Endothelial cell of umbilical vein (primary cell): ENCODE data around the gene STOML1. TPM values are rescaled to one million over a fixed set of nuclear protein-coding genes. Genes with fewer than 3 reads are reported as not detected.
A peak's percentile ranks its signal among the peaks of the same experiment; 100 is the strongest.

ENCODE experiments used
- BruUV-seq: library from RNA; stranded (reverse); fragments of 400-500 nt; replicated peaks from 2 replicates; lab custom pipeline; 2021; lab: Mats Ljungman, UMichigan
- CTCF ChIA-PET: fragments of 300-600, 350-600 bp; sonication (Branson Sonifier 250); formaldehyde crosslinking; loops from one replicate; lab custom pipeline; 2021; ENCODE audit warnings: antibody characterized with exemption, inconsistent platforms; lab: Charles Lee
- POLR2A ChIA-PET: fragments of 300-600, 350-600 bp; sonication (Branson Sonifier 250); formaldehyde crosslinking; loops from one replicate; lab custom pipeline; 2021; ENCODE audit warnings: antibody characterized with exemption, inconsistent platforms; lab: Charles Lee
- DNase-seq: peaks from one replicate; pipeline ENCODE4 v3.0.0-alpha.2; 2011; ENCODE audit warnings: low read depth, low spot score
- FAIRE-seq: peaks from 2 replicates; lab custom pipeline; 2011; peaks lifted over from hg19 to GRCh38; lab: Jason Lieb, UNC
- H2AFZ ChIP-seq: 2 replicates; pipeline ENCODE4 v1.6.0; 2012; ENCODE audit warnings: low read depth, low read length, control low read depth, inconsistent platforms
- H3K27ac ChIP-seq: 2 replicates; pipeline ENCODE4 v1.5.1; 2011; ENCODE audit warnings: low read depth, mild to moderate bottlenecking, control low read depth, low read length, moderate library complexity; ENCODE audit not compliant: insufficient read depth
- H3K27me3 ChIP-seq, 2 experiments: 2 replicates each; pipeline versions ENCODE4 v1.6.0 to v1.6.1; 2011; ENCODE audit warnings: low read length in 2 of 2, mixed read lengths in 1 of 2; ENCODE audit not compliant: control insufficient read depth in 2 of 2, insufficient read depth in 2 of 2
- H3K36me3 ChIP-seq, 2 experiments: 2 replicates in 1 of 2; 3 replicates in 1 of 2; pipeline ENCODE4 v1.5.1; 2011; ENCODE audit warnings: low read length in 2 of 2, mild to moderate bottlenecking in 1 of 2, moderate library complexity in 1 of 2; ENCODE audit not compliant: control insufficient read depth in 2 of 2, insufficient read depth in 2 of 2; ENCODE audit errors: extremely low read depth in 1 of 2
- H3K4me1 ChIP-seq: 3 replicates; pipeline ENCODE4 v1.5.1; 2011; ENCODE audit warnings: mild to moderate bottlenecking, low read length; ENCODE audit not compliant: control insufficient read depth, insufficient read depth; ENCODE audit errors: extremely low read depth
- H3K4me2 ChIP-seq: 2 replicates; pipeline ENCODE4 v1.6.1; 2011; ENCODE audit warnings: low read length, control low read depth, mixed read lengths; ENCODE audit not compliant: insufficient read depth
- H3K4me3 ChIP-seq, 3 experiments: fragments of 200-600 bp in 1 of 3; sonication (generic), shearing (Covaris generic) in 1 of 3; replicated peaks in 1 of 3; 2 replicates each; pipeline ENCODE4 v1.5.1; 2011 to 2016; ENCODE audit warnings: control low read depth in 3 of 3, low read length in 3 of 3, mild to moderate bottlenecking in 2 of 3, inconsistent platforms in 1 of 3, low read depth in 1 of 3, moderate library complexity in 1 of 3; ENCODE audit not compliant: insufficient read depth in 1 of 3
- H3K79me2 ChIP-seq: 2 replicates; pipeline ENCODE4 v1.6.0; 2012; ENCODE audit warnings: low read length, inconsistent platforms; ENCODE audit not compliant: control insufficient read depth, insufficient read depth
- H3K9ac ChIP-seq: replicated peaks from 2 replicates; pipeline ENCODE3; 2011; ENCODE audit warnings: low read length, control low read depth; ENCODE audit not compliant: insufficient read depth; ENCODE audit errors: extremely low read depth
- H3K9me1 ChIP-seq: replicated peaks from 3 replicates; pipeline ENCODE4 v1.6.0; 2011; ENCODE audit warnings: mild to moderate bottlenecking, low read length; ENCODE audit not compliant: control insufficient read depth, insufficient read depth; ENCODE audit errors: extremely low read depth
- H3K9me3 ChIP-seq: replicated peaks from 2 replicates; pipeline ENCODE4 v1.5.1; 2012; ENCODE audit warnings: low read length, inconsistent platforms; ENCODE audit not compliant: control insufficient read depth, insufficient read depth
- H4K20me1 ChIP-seq: replicated peaks from 2 replicates; pipeline ENCODE3; 2011; ENCODE audit warnings: mild to moderate bottlenecking, low read length; ENCODE audit not compliant: control insufficient read depth, insufficient read depth; ENCODE audit errors: extremely low read depth
- CTCF ChIP-seq, 2 donors: IDR thresholded peaks; 1 replicate in 1 of 2; 2 replicates in 1 of 2; pipeline ENCODE4 v1.5.1; 2011; ENCODE audit warnings: low read length in 2 of 2, mild to moderate bottlenecking in 2 of 2, moderate library complexity in 2 of 2, control low read depth in 1 of 2, inconsistent platforms in 1 of 2, low read depth in 1 of 2; ENCODE audit not compliant: insufficient read depth in 1 of 2; ENCODE audit errors: extremely low read depth in 1 of 2
- EZH2 ChIP-seq: IDR thresholded peaks from 2 replicates; pipeline ENCODE4 v1.6.1; 2012; ENCODE audit warnings: borderline replicate concordance, low read depth, mild to moderate bottlenecking, moderate library complexity, low read length, inconsistent platforms; ENCODE audit not compliant: severe bottlenecking
- FOS ChIP-seq: IDR thresholded peaks from 2 replicates; pipeline ENCODE4 v1.6.1; 2011; ENCODE audit warnings: mild to moderate bottlenecking, low read length, moderate library complexity, borderline replicate concordance; ENCODE audit not compliant: insufficient read depth
- GATA2 ChIP-seq: IDR thresholded peaks from 2 replicates; pipeline ENCODE4 v1.7.0; 2011; ENCODE audit warnings: low read depth, mild to moderate bottlenecking, moderate library complexity, mixed read lengths, low read length; ENCODE audit not compliant: insufficient read length, insufficient read depth
- JUN ChIP-seq: IDR thresholded peaks from 2 replicates; pipeline ENCODE4 v1.6.1; 2011; ENCODE audit warnings: borderline replicate concordance, low read depth; ENCODE audit not compliant: insufficient read length, insufficient read depth
- MAX ChIP-seq: IDR thresholded peaks from 2 replicates; pipeline ENCODE4 v1.6.1; 2011; ENCODE audit not compliant: insufficient read depth, insufficient read length
- MYC ChIP-seq: IDR thresholded peaks from one replicate; pipeline ENCODE4 v1.6.1; 2011; ENCODE audit warnings: mild to moderate bottlenecking, low read depth, low read length
- POLR2A ChIP-seq: IDR thresholded peaks from 2 replicates; pipeline ENCODE4 v1.6.1; 2012; ENCODE audit warnings: low read depth, mild to moderate bottlenecking, control low read depth, low read length
- POLR2AphosphoS5 ChIP-seq: IDR thresholded peaks from 2 replicates; pipeline ENCODE4 v1.6.1; 2012; ENCODE audit warnings: low read depth, mild to moderate bottlenecking, control low read depth, low read length, moderate library complexity; ENCODE audit not compliant: insufficient read depth
- dilution Hi-C: fragments of 300-500 bp; cut with MboI; formaldehyde crosslinking; loops from one replicate; pipeline ENCODE4 v1.15.0; 2019; ENCODE audit warnings: low sequenced_read_pairs; ENCODE audit not compliant: extremely low pct_ligation_motif_present
- intact Hi-C: fragments of 100-400 bp; cut with micrococcal nuclease; formaldehyde crosslinking; loops from one replicate; pipeline ENCODE4 v1.10.0; 2022
- polyA plus RNA-seq, 4 experiments: library from polyadenylated mRNA; depleted of rRNA in 3 of 4; stranded (reverse) in 3 of 4; unstranded in 1 of 4; fragments of >200 nt; gene quantifications; 2 replicates each; pipeline versions ENCODE4 v1.2.1 to v1.2.3, GENCODE V29; 2011 to 2012; ENCODE audit warnings: missing spikeins in 1 of 4
- total RNA-seq: library from RNA; stranded (reverse); gene quantifications from 2 replicates; pipeline ENCODE4 v1.2.3, GENCODE V29; 2021

The STOML1 gene
- total and polyA plus RNA-seq, 2 donors (not counting 3 experiments of a cell fraction or from before 2014, with no cell fraction given): 12.9 to 15.4 TPM

GRCh38 chr15:73965758-73966113, 26.4 kb downstream of the STOML1 start:
- Histone ChIP-seq H3K4me3 (no peak overlapping the region), H3K9me1 (no peaks in the 10 kb centered on the region), H3K36me3 (no peaks in the 10 kb centered on the region), H3K4me1 (peaks cover 21% of the 10 kb centered on the region), H3K79me2 (no peaks in the 10 kb centered on the region), H3K4me2 (no peak overlapping the region), H3K9ac (no peak overlapping the region), H2AFZ (no peak overlapping the region), H4K20me1 (no peaks in the 10 kb centered on the region), H3K27ac (no peak overlapping the region), H3K27me3 (no peaks in the 10 kb centered on the region), H3K9me3 (no peaks in the 10 kb centered on the region)
- TF ChIP-seq JUN (no peak), EZH2 (no peak)
- ChIA-PET POLR2A (no interaction called here), CTCF (interaction anchor here (1.0 to 13.1 kb wide), 4 partner anchors 9 to 93 kb away, joined by 3 to 651 read pairs (median 132); partner anchors contain the start of gene TBC1D21)
- no peak for DNase-seq
- no TSS peak for BruUV-seq
- intact Hi-C loops: loop anchor here (2.0 kb wide), 1 partner anchor 91 kb away; no protein-coding TSS in a partner anchor
- dilution Hi-C loops: no loop called here
- FAIRE-seq: no peak

GRCh38 chr15:73965094-73965757, 26.9 kb downstream of the STOML1 start:
- Histone ChIP-seq H3K4me2 (no peak overlapping the region), H3K9ac (no peak overlapping the region), H3K9me1 (no peaks in the 10 kb centered on the region), H3K79me2 (no peaks in the 10 kb centered on the region), H3K4me3 (no peak overlapping the region), H3K4me1 (peaks cover 21% of the 10 kb centered on the region), H4K20me1 (no peaks in the 10 kb centered on the region), H3K27ac (no peak overlapping the region), H3K9me3 (no peaks in the 10 kb centered on the region), H3K36me3 (no peaks in the 10 kb centered on the region), H3K27me3 (no peaks in the 10 kb centered on the region), H2AFZ (peak overlapping the region; percentile 69)
- FAIRE-seq (no peak), DNase-seq (no peak)
- intact Hi-C loops: loop anchor here (2.0 kb wide), 1 partner anchor 90 kb away; no protein-coding TSS in a partner anchor
- dilution Hi-C loops: no loop called here
- no TSS peak for BruUV-seq
- POLR2A ChIA-PET: no interaction called here
- no peak for TF ChIP-seq MAX
- TF ChIP-seq FOS: no peak
- TF ChIP-seq MYC: no peak
- TF ChIP-seq EZH2: no peak
- no peak for TF ChIP-seq GATA2
- no peak for TF ChIP-seq POLR2A
- no peak for TF ChIP-seq POLR2AphosphoS5
- TF ChIP-seq CTCF (IDR thresholded peaks at IDR 0.05; ENCODE audit: extremely low read depth in 1 of 2, insufficient read depth in 1 of 2, low read depth in 1 of 2, low read length in 2 of 2): no peak
- TF ChIP-seq JUN: no peak
- CTCF ChIA-PET: interaction anchor here (1.0 to 13.1 kb wide), 5 partner anchors 9 to 92 kb away, joined by 3 to 651 read pairs (median 46); partner anchors contain the start of gene TBC1D21
